ENCODE data around the gene ZSCAN10.
A peak's percentile ranks its signal among the peaks of the same experiment; 100 is the strongest.

The ZSCAN10 gene

GRCh38 chr16:3112058-3112880 lies 13.2 kb upstream of the ZSCAN10 start, which contains the start of gene ZNF205:
Gene ZNF205 (plus strand): TSS chr16:3112586. CDS start chr16:3113431, 845 bp downstream.
- DNase-seq (ENCODE audit: low spot score): peak; percentile 68

- peak; percentile 43 for DNase-seq (ENCODE audit: low spot score)
Observed at GRCh38 chr16:3106205-3106928, 7.3 kb upstream of the ZSCAN10 start.

- no peak for DNase-seq (ENCODE audit: low spot score)
Observed at GRCh38 chr16:3101841-3102470, 2.9 kb upstream of the ZSCAN10 start.

DNA sequence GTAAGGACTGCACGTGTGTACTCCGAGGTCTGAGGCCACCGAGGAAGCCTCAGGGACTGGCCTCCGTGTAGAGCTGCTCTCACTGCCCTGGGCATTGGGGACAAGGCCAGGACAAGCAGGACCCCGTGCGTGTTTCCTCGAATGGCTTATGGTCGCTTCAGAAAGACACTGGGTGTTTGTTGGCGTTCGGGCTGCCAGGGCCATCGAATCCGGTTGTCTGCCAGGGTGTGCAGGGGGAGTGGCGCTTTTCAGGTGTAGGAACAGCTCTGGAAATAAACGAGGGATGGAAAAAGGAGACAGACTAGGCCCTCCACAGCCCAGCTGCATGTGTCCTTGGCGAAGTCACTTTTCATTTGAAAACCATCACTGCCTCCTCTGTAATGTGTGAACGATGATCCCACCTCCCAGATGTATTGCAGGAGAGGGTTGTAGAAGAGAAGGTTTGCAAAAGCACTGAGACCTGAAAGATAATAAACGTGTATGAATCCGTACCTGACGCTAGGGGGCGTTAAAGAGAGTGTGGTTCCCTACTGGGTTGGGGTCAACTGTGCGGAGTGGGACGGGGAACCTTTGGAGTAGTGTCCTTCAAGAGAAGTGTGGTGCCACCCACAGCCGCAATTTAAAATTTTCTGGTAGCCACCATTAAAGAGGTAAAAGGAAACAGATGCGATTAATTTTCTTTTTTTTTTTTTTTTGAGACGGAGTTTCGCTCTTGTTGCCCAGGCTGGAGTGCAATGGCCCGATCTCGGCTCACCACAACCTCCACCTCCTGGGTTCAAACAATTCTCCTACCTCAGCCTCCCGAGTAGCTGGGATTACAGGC lies 2.1 kb upstream of the ZSCAN10 start:
- no peak for DNase-seq (ENCODE audit: low spot score)

GRCh38 chr16:3099732-3100499 lies 822 bp upstream of the ZSCAN10 start:
- DNase-seq (ENCODE audit: low spot score): peak; percentile 78

GRCh38 chr16:3099395-3099731 lies 269 bp upstream of the ZSCAN10 start:
- no peak for DNase-seq (ENCODE audit: low spot score)

GRCh38 chr16:3097266-3097665 lies 1.8 kb downstream of the ZSCAN10 start:
- no peak for DNase-seq (ENCODE audit: low spot score)

DNA sequence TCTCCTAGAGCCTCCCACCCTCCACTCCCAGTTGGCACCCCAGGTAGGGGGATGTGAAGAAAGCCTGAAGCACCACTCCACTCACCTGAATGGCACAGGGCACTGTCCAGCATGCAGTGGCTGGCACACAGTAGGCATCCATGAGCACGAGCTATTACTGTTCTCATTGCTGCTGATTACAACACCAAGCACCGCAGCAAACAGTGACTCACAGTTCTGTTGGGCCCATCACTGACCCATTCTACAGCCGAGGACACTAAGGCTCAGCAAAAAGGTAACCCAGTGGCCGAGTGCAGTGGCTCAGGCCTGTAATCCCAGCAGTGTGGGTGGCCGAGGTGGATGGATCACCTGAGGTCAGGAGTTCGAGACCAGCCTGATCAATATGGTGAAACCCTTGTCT lies 2.7 kb downstream of the ZSCAN10 start:
- DNase-seq (ENCODE audit: low spot score): no peak

- DNase-seq (ENCODE audit: low spot score): no peak
Observed at GRCh38 chr16:3095869-3096268, 3.2 kb downstream of the ZSCAN10 start.

DNA sequence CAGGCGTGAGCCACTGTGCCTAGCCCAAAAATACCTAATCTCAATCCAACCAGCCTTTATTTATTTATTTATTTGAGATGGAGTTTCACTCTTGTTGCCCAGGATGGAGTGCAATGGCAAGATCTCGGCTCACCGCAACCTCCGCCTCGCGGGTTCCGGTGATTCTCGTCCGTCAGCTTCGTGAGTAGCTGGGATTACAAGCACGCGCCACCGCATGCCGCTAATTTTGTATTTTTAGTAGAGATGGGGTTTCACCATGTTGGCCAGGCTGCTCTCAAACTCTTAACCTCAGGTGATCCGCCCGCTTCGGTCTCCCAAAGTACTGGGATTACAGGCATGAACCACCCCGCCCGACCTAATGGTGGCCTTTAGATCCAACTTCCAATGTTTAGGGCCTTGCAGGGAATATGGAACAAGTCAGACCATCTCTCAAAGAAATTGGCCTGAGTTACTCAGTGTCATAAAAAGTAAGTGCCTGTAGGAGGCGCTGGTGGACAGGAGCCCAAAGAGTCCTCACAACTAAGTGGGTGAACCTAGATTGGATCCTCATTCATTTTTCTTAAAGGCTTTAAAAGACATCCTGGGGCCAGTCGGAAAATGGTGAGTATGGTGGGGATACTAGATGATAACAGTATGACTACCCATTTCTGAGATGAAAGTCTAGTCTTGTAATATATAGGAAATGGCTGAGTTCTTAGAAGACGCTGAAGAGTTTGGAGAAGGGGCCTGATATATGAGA lies 4.6 kb downstream of the ZSCAN10 start:
- DNase-seq (ENCODE audit: low spot score): no peak

DNA sequence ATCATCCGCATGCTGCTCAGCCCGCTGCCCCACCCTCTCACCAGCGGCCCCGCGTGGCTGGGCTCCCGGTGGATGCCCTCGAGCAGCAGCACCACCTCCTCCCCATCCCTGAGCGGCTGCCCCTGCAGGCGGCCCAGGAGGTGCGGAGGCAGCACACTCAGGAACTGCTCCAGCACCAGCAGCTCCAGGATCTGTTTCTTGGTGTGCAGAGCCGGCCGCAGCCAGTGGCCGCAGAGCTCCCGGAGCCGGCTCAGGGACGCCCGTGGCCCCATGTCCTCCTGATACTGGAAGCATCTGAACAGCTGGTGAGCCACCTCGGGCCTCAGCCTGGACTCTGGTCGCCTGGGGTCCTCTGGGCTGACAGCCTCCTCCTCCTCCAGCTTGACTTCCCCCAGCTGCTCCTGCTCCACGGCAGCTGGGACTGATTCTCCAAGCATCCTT lies 6.6 kb downstream of the ZSCAN10 start:
- DNase-seq (ENCODE audit: low spot score): no peak

DNA sequence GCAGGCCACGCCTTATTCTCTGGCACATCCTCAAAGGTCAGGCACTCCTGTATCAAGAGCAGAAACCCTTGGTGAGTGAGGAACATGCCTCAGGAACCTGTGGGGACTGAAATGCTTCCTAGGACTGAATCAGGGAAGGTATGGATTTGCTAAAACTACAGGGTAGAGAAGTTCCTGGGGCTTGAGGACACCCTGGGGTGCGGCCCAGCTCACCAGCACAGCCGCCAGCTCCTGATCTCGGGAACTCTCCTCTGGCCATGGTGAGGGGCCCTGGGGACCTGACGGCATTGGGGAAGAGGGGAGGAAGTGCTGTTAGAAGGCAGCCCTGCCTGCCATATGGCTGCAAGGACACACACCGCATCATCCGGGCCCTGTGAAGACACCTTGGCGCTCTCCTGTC lies 7.5 kb downstream of the ZSCAN10 start:
- no peak for DNase-seq (ENCODE audit: low spot score)

DNA sequence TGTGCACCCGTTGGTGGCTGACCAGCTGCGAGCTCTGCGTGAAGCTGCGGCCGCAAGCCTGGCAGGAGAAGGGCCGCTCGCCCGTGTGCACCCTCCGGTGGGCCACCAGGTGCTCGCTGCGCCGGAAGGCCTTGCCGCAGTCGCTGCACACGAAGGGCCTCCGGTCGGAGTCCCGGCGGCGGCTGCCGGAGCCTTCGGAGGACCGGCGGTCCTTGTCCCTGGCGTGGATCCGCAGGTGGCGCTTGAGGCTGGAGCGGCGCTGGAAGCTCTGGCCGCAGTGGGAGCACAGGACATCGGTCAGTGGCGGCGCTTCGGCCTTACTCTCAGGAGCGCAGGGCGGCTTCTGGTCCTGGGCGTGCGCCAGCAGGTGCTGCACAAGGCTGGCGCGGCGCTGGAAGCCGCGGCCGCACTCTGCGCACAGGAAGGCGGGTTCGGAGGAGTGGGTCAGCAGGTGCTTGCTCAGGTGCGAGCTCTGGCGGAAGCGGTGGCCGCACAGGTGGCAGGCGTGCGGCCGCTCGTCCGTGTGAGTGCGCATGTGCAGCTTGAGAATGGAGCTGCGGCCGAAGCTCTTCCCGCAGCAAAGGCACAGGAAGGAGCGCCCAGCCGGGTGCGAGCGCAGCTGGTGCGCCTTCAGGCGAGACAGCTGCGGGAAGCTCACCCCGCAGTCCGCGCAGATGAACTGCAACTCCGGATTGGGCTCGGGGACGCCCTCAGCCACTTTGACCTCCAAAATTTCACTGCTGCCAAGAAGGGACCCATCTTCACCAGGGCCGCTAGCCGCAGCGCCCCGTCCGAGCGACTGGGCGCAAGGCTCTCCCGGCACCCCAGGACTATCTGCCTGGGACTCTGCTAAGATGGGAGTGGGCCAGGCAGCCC lies 9.1 kb downstream of the ZSCAN10 start:
- DNase-seq (ENCODE audit: low spot score): no peak

- DNase-seq (ENCODE audit: low spot score): no peak
Observed at GRCh38 chr16:3088925-3089716, 10.0 kb downstream of the ZSCAN10 start.

GRCh38 chr16:3088450-3088849 lies 10.6 kb downstream of the ZSCAN10 start:
- no peak for DNase-seq (ENCODE audit: low spot score)

DNA sequence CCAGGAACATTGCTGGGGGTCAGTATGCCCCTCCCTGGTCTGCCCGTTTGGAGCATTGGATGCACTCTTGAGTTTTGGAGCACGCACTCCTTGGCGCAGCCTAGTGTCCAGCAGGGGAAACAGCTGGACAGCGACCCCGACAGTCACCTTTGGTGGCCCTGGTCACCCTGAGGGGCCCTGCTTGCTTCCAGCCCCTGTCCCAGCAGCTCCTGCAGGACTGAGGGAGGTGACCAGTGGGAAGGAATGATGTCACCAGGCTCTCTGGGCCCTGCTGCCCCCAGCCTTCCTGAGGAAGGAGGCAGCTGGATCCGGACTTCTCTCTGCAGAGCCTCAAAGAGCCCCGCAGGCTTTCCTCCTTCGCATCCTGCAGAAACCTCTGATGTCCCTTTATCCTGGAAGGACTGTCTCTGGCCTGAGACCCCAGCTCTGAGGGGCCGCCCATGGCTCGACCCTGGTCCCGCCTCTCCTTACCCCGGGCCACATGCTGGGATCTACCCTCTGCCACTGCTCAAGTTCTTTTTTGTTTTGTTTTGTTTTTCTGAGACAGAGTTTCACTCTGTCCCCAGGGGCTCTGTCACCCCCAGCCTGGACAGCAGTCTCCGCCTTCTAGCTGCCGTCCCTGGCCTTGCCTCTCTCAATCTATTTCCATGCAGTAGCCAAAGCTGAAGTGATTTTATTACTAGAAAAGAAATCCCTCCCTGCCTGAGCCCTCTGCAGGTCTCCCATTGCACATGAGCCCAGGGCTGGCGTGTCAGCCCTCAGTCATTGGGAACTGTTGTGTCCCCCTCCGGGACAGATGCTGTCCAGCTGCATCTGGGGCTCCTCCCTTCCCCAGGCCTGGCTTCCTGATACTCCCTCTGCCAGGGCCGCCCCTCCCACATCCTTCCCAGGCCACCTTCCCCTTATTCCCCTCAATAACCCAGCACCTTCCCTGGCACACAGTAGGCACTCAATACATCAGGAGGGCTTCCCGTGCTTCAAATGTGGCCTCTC lies 11.6 kb downstream of the ZSCAN10 start:
- DNase-seq (ENCODE audit: low spot score): no peak

DNA sequence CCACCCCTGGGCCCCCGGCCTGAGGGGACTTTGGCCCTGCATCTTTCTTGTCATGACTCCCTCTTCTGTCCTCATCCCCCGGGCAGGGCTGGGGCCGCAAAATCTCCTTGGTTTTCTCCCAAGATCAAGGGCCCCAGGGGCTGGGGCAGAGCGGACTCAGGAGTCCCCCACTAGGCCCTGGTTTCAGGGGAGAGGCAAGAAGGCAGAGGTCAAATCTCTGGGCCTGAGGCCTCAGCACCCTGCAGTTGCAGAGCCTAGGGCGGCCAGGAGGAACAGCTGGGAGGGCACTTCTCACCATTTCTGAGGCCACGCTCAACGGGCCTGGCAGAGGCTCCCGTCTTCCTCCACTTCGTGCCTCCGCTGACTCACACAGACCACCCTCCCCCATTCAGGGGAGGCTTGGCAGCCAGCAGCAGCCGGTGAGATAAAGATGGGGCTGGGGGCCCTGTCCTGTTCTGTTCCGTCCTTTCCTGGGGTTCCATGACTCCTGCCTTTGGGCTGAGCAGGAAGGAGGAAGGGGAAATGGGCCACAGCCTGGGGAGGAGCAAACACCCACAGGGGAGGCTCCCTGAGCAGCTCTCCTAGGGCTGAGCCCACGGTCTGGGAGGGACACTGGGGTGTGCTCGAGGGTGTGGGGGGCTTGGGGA lies 12.4 kb downstream of the ZSCAN10 start:
- DNase-seq (ENCODE audit: low spot score): no peak
